Stimulated activated CD4-positive, alpha-beta T cell treated with anti-CD3 and anti-CD28 coated beads, TNF-alpha, amount 100 ng/mL, for 48 hours (primary cell): ENCODE data around the gene GP1BB.
"Not testable (repeated sequence)": the region's sequence is repeated elsewhere in the genome, so short reads cannot be mapped to it uniquely, and the experiment has no call there.

Source experiments
- DNase-seq, 3 donors: peaks; one replicate each; pipeline ENCODE4 v3.0.0-alpha.2; 2020; ENCODE audit warnings: low read depth in 3 of 3

Gene GP1BB

GRCh38 chr22:19723232-19723982 is at the start of gene GP1BB:
Gene GP1BB, plus strand, starts transcription at chr22:19723539. Its CDS starts 31 bp downstream, at chr22:19723570.
- DNase-seq = peak in 1 of 3 donors; percentile 15

GRCh38 chr22:19673660-19674059 is 49.7 kb upstream of the GP1BB start:
- DNase-seq = no peak

GRCh38 chr22:19674129-19674928 is 49.0 kb upstream of the GP1BB start:
- no peak for DNase-seq

- DNase-seq = no peak
Measured at GRCh38 chr22:19674929-19675253, 48.4 kb upstream of the GP1BB start.

GRCh38 chr22:19675428-19675827 is 47.9 kb upstream of the GP1BB start:
- no peak for DNase-seq

- not testable (repeated sequence) for DNase-seq
Measured at GRCh38 chr22:19676437-19676836, 46.9 kb upstream of the GP1BB start.

- DNase-seq = no peak
Measured at GRCh38 chr22:19678949-19679521, 44.3 kb upstream of the GP1BB start.

GRCh38 chr22:19679522-19680101 is 43.7 kb upstream of the GP1BB start:
- peak in 2 of 3 donors; percentile 24 to 43 for DNase-seq

- DNase-seq = no peak
Measured at GRCh38 chr22:19680287-19680881, 43.0 kb upstream of the GP1BB start.

GRCh38 chr22:19680911-19681862 is 42.2 kb upstream of the GP1BB start:
- no peak for DNase-seq

GRCh38 chr22:19681863-19682245 is 41.5 kb upstream of the GP1BB start:
- DNase-seq = no peak

GRCh38 chr22:19686946-19687345 is 36.4 kb upstream of the GP1BB start:
- DNase-seq = no peak

GRCh38 chr22:19687561-19688300 is 35.6 kb upstream of the GP1BB start:
- no peak for DNase-seq

GRCh38 chr22:19688301-19689290 is 34.7 kb upstream of the GP1BB start:
- DNase-seq = no peak

GRCh38 chr22:19689408-19689807 is 33.9 kb upstream of the GP1BB start:
- DNase-seq = no peak

GRCh38 chr22:19691007-19691720 is 32.2 kb upstream of the GP1BB start:
- DNase-seq = no peak

GRCh38 chr22:19691721-19692341 is 31.5 kb upstream of the GP1BB start:
- DNase-seq = no peak

GRCh38 chr22:19693581-19693980 is 29.8 kb upstream of the GP1BB start:
- DNase-seq = no peak
